HepG2 (cell line): Measurements from ENCODE around the gene MPP3.

Experiments
- MEIS2 ChIP-seq: sonication (generic); formaldehyde crosslinking; IDR thresholded peaks from 2 replicates; pipeline ENCODE4 v1.9.0; 2021; ENCODE audit warnings: mild to moderate bottlenecking, missing genetic modification reagents
- ZFX ChIP-seq: sonication (generic); formaldehyde crosslinking; IDR thresholded peaks from 2 replicates; pipeline ENCODE4 v1.4.0; 2020; ENCODE audit warnings: mild to moderate bottlenecking, low read depth, missing genetic modification reagents, moderate library complexity
- ZNF263 ChIP-seq: sonication (generic); formaldehyde crosslinking; IDR thresholded peaks from 2 replicates; pipeline ENCODE4 v1.4.0; 2020; ENCODE audit warnings: missing genetic modification reagents
- TF ChIP-seq, protein P1 (sequence below): sonication (generic); formaldehyde crosslinking; IDR thresholded peaks from 2 replicates; pipeline ENCODE4 v1.8.0; 2023; ENCODE audit warnings: mild to moderate bottlenecking, missing genetic modification reagents

DNA sequence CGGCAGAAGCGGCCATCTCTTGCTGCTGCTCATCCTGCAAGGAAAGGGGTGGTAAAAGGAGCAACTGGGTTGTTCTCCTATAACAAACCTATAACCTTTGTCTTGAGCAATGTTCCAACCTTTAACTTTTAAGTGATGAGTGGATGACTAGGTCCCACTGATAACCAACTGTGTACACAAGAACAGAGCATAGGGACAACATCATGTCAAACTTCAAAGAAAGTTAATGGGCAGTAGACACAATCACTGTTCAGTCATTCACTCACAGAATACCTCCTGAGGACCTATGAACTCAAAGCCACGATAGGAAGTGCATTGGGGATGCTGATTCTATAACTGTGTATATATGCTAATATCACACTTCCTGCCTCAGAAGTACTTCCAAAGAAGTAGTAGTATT is 31.1 kb downstream of the MPP3 start:
- peak; percentile 91 for TF ChIP-seq MEIS2
- TF ChIP-seq ZNF263 (CRISPR knock-in tag): no peak
- TF ChIP-seq, protein P1, sequence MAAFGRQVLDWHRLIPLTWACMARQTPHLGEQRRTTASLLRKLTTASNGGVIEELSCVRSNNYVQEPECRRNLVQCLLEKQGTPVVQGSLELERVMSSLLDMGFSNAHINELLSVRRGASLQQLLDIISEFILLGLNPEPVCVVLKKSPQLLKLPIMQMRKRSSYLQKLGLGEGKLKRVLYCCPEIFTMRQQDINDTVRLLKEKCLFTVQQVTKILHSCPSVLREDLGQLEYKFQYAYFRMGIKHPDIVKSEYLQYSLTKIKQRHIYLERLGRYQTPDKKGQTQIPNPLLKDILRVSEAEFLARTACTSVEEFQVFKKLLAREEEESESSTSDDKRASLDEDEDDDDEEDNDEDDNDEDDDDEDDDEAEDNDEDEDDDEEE: no peak
- no peak; the same call in 1 of the 2 replicates for TF ChIP-seq ZFX
